HG03520 (cell line): ENCODE results near the gene RBL2.
"Not testable (repeated sequence)": the region's sequence is repeated elsewhere in the genome, so short reads cannot be mapped to it uniquely, and the experiment has no call there.

ENCODE experiments used
- ATAC-seq: cut with Tn5 transposase; IDR thresholded peaks from one replicate; pipeline ENCODE4 v1.9.1; 2021; ENCODE audit warnings: mild to moderate bottlenecking, moderate library complexity; ENCODE audit not compliant: unreplicated experiment

Gene RBL2

DNA sequence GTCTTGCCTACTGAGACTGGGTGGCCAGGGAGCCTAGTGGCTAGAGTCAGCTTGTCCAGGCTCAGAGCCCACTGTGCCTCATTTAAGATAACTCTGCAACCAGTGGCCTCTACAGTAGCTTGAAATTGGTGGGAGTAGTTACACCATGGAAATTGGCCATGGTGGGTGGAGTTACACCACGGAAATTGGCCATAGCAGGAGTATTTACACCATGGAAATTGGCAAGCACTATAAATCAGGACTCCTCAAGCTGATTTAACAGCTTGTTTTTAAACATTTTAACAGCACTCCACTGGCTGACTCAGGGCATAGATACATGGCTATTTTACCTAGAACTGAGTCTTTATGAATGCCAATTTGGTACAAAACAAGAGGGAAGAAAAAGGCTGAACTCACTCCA, 96.5 kb downstream of the RBL2 start:
- no peak for ATAC-seq

DNA sequence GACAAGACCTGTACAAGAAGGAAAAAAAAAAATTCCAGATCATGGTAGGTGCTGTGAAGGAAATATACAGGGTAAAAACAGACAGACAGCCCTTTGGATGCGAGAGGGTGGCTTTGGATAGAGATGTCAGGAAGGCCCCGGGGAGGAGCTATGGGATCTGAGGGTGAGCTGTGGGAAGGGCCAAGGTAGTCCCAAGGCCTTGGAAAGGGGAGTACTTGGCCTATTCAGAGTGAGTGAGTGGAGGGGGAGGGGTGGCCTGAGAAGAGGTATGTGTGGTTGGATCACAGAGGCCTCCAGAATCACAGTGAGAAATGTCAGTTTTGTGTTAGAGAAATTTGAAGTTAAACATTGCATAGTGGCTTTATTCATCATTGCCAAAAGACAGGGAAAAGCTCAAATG, 99.9 kb downstream of the RBL2 start:
- no peak for ATAC-seq

DNA sequence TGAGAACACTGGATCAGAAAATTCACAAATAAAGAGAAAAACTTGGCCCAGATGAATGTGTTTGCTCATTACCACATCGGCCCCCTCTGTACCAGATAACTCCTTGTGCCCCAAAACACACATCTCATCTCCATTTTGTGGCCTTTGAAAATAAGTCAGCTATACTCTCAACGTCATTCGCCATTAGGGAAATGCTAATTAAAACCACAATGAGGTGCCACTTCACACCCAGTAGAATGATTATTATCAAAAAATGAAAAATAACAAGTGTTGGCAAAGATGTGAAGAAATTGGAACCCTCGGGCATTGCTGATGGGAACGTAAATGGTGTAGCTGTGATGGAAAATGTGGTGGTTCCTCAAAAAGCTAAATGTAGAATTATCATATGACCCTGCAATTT, 103.4 kb downstream of the RBL2 start:
- ATAC-seq = no peak

DNA sequence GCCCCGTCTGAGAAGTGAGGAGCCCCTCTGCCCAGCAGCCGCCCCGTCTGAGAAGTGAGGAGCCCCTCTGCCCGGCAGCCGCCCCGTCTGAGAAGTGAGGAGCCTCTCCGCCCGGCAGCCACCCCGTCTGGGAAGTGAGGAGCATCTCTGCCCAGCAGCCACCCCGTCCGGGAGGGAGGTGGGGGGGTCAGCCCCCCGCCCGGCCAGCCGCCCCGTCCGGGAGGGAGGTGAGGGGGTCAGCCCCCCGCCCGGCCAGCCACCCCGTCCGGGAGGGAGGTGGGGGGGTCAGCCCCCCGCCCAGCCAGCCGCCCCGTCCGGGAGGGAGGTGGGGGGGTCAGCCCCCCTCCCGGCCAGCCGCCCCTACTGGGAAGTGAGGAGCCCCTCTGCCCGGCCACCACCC, 105.1 kb downstream of the RBL2 start:
- ATAC-seq = not testable (repeated sequence)

DNA sequence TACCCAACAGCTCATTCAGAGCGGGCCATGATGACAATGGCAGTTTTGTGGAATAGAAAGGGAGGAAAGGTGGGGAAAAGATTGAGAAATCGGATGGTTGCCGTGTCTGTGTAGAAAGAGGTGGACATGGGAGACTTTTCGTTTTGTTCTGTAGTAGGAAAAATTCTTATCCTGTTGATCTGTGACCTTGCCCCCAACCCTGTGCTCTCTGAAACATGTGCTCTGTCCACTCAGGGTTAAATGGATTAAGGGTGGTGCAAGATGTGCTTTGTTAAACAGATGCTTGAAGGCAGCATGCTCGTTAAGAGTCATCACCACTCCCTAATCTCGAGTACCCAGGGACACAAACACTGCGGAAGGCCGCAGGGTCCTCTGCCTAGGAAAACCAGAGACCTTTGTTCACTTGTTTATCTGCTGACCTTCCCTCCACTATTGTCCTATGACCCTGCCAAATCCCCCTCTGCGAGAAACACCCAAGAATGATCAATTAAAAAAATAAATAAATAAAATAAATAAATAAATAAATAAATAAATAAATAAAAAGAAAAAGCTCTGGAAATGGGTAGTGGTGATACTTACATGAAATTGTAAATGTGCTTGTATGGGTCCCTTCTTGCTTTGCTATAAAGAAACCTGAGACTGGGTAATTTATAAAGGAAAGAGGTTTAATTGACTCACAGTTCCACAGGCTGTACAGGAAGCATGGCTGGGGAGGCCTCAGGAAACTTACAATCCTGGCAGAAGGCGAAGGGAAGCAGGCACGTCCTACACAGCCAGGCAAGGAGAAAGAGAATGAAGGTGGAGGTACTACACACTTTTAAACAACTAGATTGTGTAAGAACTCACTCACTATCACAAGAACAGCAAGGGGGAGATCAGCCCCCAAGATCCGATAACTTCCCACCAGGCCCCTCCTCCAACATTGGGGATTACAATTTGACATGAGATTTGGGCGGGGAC, 105.8 kb downstream of the RBL2 start:
- ATAC-seq = not testable (repeated sequence)
